HCT116 (cell line): Measurements from ENCODE around the gene CDK7. TPM values are rescaled to one million over a fixed set of nuclear protein-coding genes. Genes with fewer than 3 reads are reported as not detected.

Experiments used
- ATAC-seq: fragments of 200-7000 bp; cut with Tn5 transposase; 2 replicates; pipeline ENCODE4 v1.9.1; 2020; ENCODE audit warnings: mild to moderate bottlenecking, moderate library complexity
- Bru-seq: library from RNA; stranded (reverse); fragments of 400-500 nt; gene quantifications from one replicate; lab custom pipeline; 2021; lab: Mats Ljungman, UMichigan
- BruChase-seq, 2 experiments: library from RNA; stranded (reverse); fragments of 400-500 nt; gene quantifications; one replicate each; lab custom pipeline; 2021; lab: Mats Ljungman, UMichigan
- BruUV-seq: library from RNA; stranded (reverse); fragments of 400-500 nt; replicated peaks from 2 replicates; lab custom pipeline; 2021; lab: Mats Ljungman, UMichigan
- CTCF ChIA-PET: fragments of 300-600 bp; sonication (Branson Sonifier 250); formaldehyde crosslinking; loops from one replicate; lab custom pipeline; 2021; ENCODE audit warnings: antibody characterized with exemption; lab: Charles Lee
- POLR2A ChIA-PET: fragments of 300-600, 350-600 bp; sonication (Branson Sonifier 250); formaldehyde crosslinking; loops from one replicate; lab custom pipeline; 2021; ENCODE audit warnings: antibody characterized with exemption; lab: Charles Lee
- RAD21 ChIA-PET, 2 experiments: fragments of 300-600 bp; sonication (Branson Sonifier 250); formaldehyde crosslinking; loops; one replicate each; lab custom pipeline; 2023; ENCODE audit warnings: low total read pairs in 2 of 2; ENCODE audit not compliant: uncharacterized antibody in 2 of 2, unreplicated experiment in 2 of 2, low non-redundant PET in 1 of 2; lab: Charles Lee
- DNase-seq: peaks from one replicate; pipeline ENCODE4 v3.0.0-alpha.2; 2010; ENCODE audit warnings: low read depth, low spot score
- H2AFZ ChIP-seq: fragments of 200-600 bp; shearing (Covaris generic), sonication (generic); 2 replicates; pipeline ENCODE4 v1.6.1; 2017; ENCODE audit warnings: low read depth, mixed run types, mixed read lengths, antibody characterized with exemption, low read length; ENCODE audit not compliant: poor library complexity, severe bottlenecking
- H3K27ac ChIP-seq: 2 replicates; pipeline ENCODE4 v1.5.1; 2012; ENCODE audit warnings: low read depth, low read length
- H3K27me3 ChIP-seq: fragments of 200-600 bp; sonication (generic); 2 replicates; pipeline ENCODE4 v1.6.1; 2016; ENCODE audit warnings: mixed run types, low read length, mixed read lengths; ENCODE audit not compliant: insufficient read depth
- H3K36me3 ChIP-seq, 2 experiments: fragments of 200-500 bp in 1 of 2; fragments of 200-600 bp in 1 of 2; sonication (Bioruptor generic) in 1 of 2; sonication (generic) in 1 of 2; 2 replicates each; pipeline versions ENCODE4 v1.5.1 to v1.6.1; 2014 to 2016; ENCODE audit warnings: low read length in 2 of 2, inconsistent platforms in 1 of 2, mixed read lengths in 1 of 2, mixed run types in 1 of 2; ENCODE audit not compliant: insufficient read depth in 2 of 2, control insufficient read depth in 1 of 2
- H3K4me1 ChIP-seq, 2 experiments: fragments of 200-600 bp in 1 of 2; sonication (generic) in 1 of 2; 2 replicates each; pipeline versions ENCODE4 v1.5.1 to v1.6.1; 2012 to 2017; ENCODE audit warnings: low read length in 2 of 2, inconsistent platforms in 1 of 2, mild to moderate bottlenecking in 1 of 2, mixed read lengths in 1 of 2, mixed run types in 1 of 2, moderate library complexity in 1 of 2; ENCODE audit not compliant: insufficient read depth in 2 of 2, control insufficient read depth in 1 of 2
- H3K4me2 ChIP-seq: fragments of 200-600 bp; sonication (generic); 2 replicates; pipeline ENCODE4 v1.6.1; 2017; ENCODE audit warnings: mixed run types, low read length, mixed read lengths
- H3K4me3 ChIP-seq, 2 experiments: fragments of 200-600 bp in 1 of 2; sonication (generic) in 1 of 2; replicated peaks in 1 of 2; 2 replicates each; pipeline ENCODE4 v1.5.1; 2011 to 2016; ENCODE audit warnings: low read length in 2 of 2, control low read depth in 1 of 2, low read depth in 1 of 2, mild to moderate bottlenecking in 1 of 2, mixed read lengths in 1 of 2, mixed run types in 1 of 2
- H3K79me2 ChIP-seq: fragments of 200-600 bp; sonication (generic); 2 replicates; pipeline ENCODE4 v1.6.1; 2017; ENCODE audit warnings: mild to moderate bottlenecking, mixed run types, low read length, moderate library complexity, mixed read lengths; ENCODE audit not compliant: insufficient read depth
- H3K9ac ChIP-seq: fragments of 200-600 bp; sonication (generic); 2 replicates; pipeline ENCODE4 v1.6.1; 2016; ENCODE audit warnings: low read length, mixed read lengths
- H3K9me2 ChIP-seq: fragments of 200-600 bp; sonication (generic), shearing (Covaris generic); 2 replicates; pipeline ENCODE4 v1.6.1; 2017; ENCODE audit warnings: mixed run types, mild to moderate bottlenecking, moderate library complexity; ENCODE audit not compliant: insufficient read depth
- H3K9me3 ChIP-seq, 2 experiments: fragments of 200-500 bp in 1 of 2; fragments of 200-600 bp in 1 of 2; sonication (Bioruptor generic) in 1 of 2; sonication (generic) in 1 of 2; 2 replicates each; pipeline ENCODE4 v1.6.1; 2014 to 2017; ENCODE audit warnings: low read length in 2 of 2, mixed read lengths in 2 of 2, inconsistent platforms in 1 of 2, low read depth in 1 of 2, mild to moderate bottlenecking in 1 of 2, mixed run types in 1 of 2, moderate library complexity in 1 of 2; ENCODE audit not compliant: control insufficient read depth in 1 of 2, insufficient read depth in 1 of 2
- H4K20me1 ChIP-seq: fragments of 200-600 bp; sonication (generic), shearing (Covaris generic); 2 replicates; pipeline ENCODE4 v1.6.1; 2017; ENCODE audit warnings: mixed run types, mild to moderate bottlenecking, moderate library complexity; ENCODE audit not compliant: insufficient read depth
- CBX3 ChIP-seq: IDR thresholded peaks from 2 replicates; pipeline ENCODE4 v1.6.1; 2012; ENCODE audit warnings: low read depth
- CTCF ChIP-seq, 3 experiments: fragments of 200-600 bp in 1 of 3; sonication (generic) in 1 of 3; IDR thresholded peaks in 2 of 3; conservative IDR thresholded peaks in 1 of 3; 2 replicates each; pipeline ENCODE4 v1.5.1; 2012 to 2017; ENCODE audit warnings: low read depth in 2 of 3, low read length in 2 of 3, antibody characterized with exemption in 1 of 3, borderline replicate concordance in 1 of 3, control low read depth in 1 of 3, mild to moderate bottlenecking in 1 of 3, mixed read lengths in 1 of 3, mixed run types in 1 of 3, moderate library complexity in 1 of 3; ENCODE audit not compliant: insufficient read depth in 1 of 3
- EGR1 ChIP-seq: IDR thresholded peaks from 2 replicates; pipeline ENCODE4 v1.6.1; 2012; ENCODE audit warnings: low read depth
- EZH2 ChIP-seq: fragments of 200-600 bp; sonication (generic); IDR thresholded peaks from 2 replicates; pipeline ENCODE4 v1.6.1; 2017; ENCODE audit warnings: antibody characterized with exemption, mixed run types
- EZH2phosphoT487 ChIP-seq: fragments of 200-600 bp; IDR thresholded peaks from 2 replicates; pipeline ENCODE4 v1.6.1; 2018; ENCODE audit warnings: antibody characterized with exemption, borderline replicate concordance
- FOSL1 ChIP-seq: IDR thresholded peaks from 2 replicates; pipeline ENCODE4 v1.6.1; 2012; ENCODE audit warnings: low read depth
- POLR2A ChIP-seq: IDR thresholded peaks from 2 replicates; pipeline ENCODE4 v1.7.0; 2011; ENCODE audit warnings: borderline replicate concordance; ENCODE audit not compliant: insufficient read depth, insufficient read length; ENCODE audit errors: extremely low read depth
- RAD21 ChIP-seq: IDR thresholded peaks from 2 replicates; pipeline ENCODE4 v1.6.1; 2012; ENCODE audit warnings: low read depth, mild to moderate bottlenecking
- REST ChIP-seq: IDR thresholded peaks from 2 replicates; pipeline ENCODE4 v1.6.1; 2012; ENCODE audit warnings: low read depth
- SIN3A ChIP-seq: IDR thresholded peaks from 2 replicates; pipeline ENCODE4 v1.6.1; 2012; ENCODE audit warnings: low read depth
- SRF ChIP-seq: IDR thresholded peaks from 2 replicates; pipeline ENCODE4 v1.6.1; 2012; ENCODE audit warnings: low read depth
- TCF7L2 ChIP-seq: IDR thresholded peaks from 2 replicates; pipeline ENCODE4 v1.7.0; 2011; ENCODE audit warnings: borderline replicate concordance, inconsistent platforms; ENCODE audit not compliant: insufficient read depth, insufficient read length; ENCODE audit errors: extremely low read depth
- YY1 ChIP-seq: IDR thresholded peaks from 2 replicates; pipeline ENCODE4 v1.6.1; 2011; ENCODE audit warnings: low read length, low read depth, moderate library complexity, mild to moderate bottlenecking; ENCODE audit not compliant: insufficient replicate concordance; ENCODE audit errors: extremely low read depth
- ZBTB33 ChIP-seq: IDR thresholded peaks from 2 replicates; pipeline ENCODE4 v1.6.1; 2011; ENCODE audit warnings: mild to moderate bottlenecking, low read length, moderate library complexity; ENCODE audit not compliant: insufficient replicate concordance; ENCODE audit errors: extremely low read depth
- ZNF274 ChIP-seq: fragments of 200-500 bp; sonication (Bioruptor generic); IDR thresholded peaks from 2 replicates; pipeline ENCODE4 v1.6.1; 2014; ENCODE audit warnings: mild to moderate bottlenecking, low read depth, low read length, inconsistent platforms
- intact Hi-C: fragments of 100-400 bp; cut with micrococcal nuclease; formaldehyde crosslinking; loops from 2 replicates; pipeline ENCODE4 v1.10.0; 2022
- long read RNA-seq: library from polyadenylated mRNA; unstranded; transcript quantifications from one replicate; pipeline ENCODE4 v2.0.0, GENCODE V29; 2021; ENCODE audit not compliant: unreplicated experiment
- polyA plus RNA-seq: library from polyadenylated mRNA; unstranded; fragments of >200 nt; gene quantifications from 2 replicates; pipeline ENCODE4 v1.2.1, GENCODE V29; 2012; ENCODE audit warnings: missing spikeins
- total RNA-seq: library from RNA; stranded (reverse); gene quantifications from one replicate; pipeline ENCODE4 v1.2.1, GENCODE V29; 2021; ENCODE audit not compliant: unreplicated experiment
- TF ChIP-seq, protein P1 (sequence below): IDR thresholded peaks from 2 replicates; pipeline ENCODE4 v1.6.1; 2012

CDK7 gene
- total RNA-seq (67.0 TPM), Bru-seq, nascent RNA (percentile 90 among the genes with signal in this experiment), BruChase-seq, experiment 1, labeled RNA remaining after a 6-hour chase (percentile 87 among the genes with signal in this experiment), BruChase-seq, experiment 2, labeled RNA remaining after a 2-hour chase (percentile 87 among the genes with signal in this experiment)
- 59.9 and 63.8 TPM in 2 replicates for polyA plus RNA-seq
- long read RNA-seq, transcript CDK7-201 (12 exons, 1,439 nt): major isoform, 35 of 52 reads
- long read RNA-seq, partial matches to known transcripts: 8 of 52 reads
- long read RNA-seq, other reads (novel, unspliced or antisense): 9 of 52 reads

DNA sequence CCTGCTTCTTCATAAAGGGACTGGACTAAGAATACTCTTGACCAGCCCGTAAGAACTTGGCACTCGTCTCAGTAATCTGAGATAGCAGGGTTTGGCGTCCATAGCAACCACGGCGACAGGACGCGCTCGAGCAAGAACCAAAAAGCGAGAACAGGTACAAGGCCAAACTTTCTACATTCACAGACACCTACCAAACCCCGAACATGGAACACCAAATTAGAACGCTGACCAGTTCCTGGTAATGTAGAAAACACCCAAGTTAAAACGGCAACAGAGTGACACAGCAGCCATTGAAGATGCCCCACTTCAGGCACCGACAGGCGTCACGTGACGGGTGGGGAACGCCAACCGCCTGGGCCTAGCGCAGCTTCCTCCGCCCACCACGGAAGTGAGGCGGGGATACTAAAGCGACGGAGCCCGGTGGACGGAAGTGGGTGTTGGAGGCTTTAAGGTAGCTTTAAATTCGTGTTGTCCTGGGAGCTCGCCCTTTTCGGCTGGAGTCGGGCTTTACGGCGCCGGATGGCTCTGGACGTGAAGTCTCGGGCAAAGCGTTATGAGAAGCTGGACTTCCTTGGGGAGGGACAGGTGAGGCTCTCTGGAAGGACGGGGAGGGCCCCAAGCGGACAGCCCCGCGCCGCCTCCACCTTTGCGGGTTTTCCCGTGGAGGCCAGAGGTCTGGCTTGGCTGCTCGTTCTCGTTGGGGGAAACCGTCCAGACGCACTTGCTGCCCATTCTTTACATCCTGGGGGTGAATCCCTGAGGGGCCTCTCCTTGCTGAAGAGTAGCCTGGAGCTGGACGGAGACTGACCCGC lies at the start of gene CDK7:
Gene CDK7 (plus strand): TSS at position 430 of the 812 bp plus-strand sequence. CDS start 90 bp downstream, at position 520.
- H3K9me3 ChIP-seq: no peaks in the 10 kb centered on the region
- no peaks in the 10 kb centered on the region for H3K9me2 ChIP-seq
- H2AFZ ChIP-seq: peak within 1 kb of the TSS; percentile 83
- BruUV-seq: no TSS peak
- peaks cover 26 to 48% of the 10 kb centered on the region in 2 experiments for H3K4me1 ChIP-seq
- RAD21 ChIA-PET: no interaction called here
- 0 out of 4 replicates have a peak, but pooled peaks cover 0 to 4% of the 10 kb centered on the region in 2 experiments for H3K36me3 ChIP-seq
- peaks cover 46% of the 10 kb centered on the region for H3K79me2 ChIP-seq
- POLR2A ChIA-PET: interaction anchor here (0.6 to 1.5 kb wide), 2 partner anchors 8 to 45 kb away, joined by 3 read pairs; partner anchors contain the start of gene CENPH
- H3K27ac ChIP-seq: peak within 1 kb of the TSS; percentile 62
- H3K9ac ChIP-seq: peak within 1 kb of the TSS; percentile 89
- H3K4me3 ChIP-seq: peak within 1 kb of the TSS; percentile 87 to 97
- intact Hi-C loops: no loop called here
- H4K20me1 ChIP-seq: peaks cover 7% of the 10 kb centered on the region; the same call in 1 of the 2 replicates
- CTCF ChIA-PET: interaction anchor here (1.0 kb wide), 1 partner anchor 141 kb away, joined by 3 read pairs; the partner anchor contains the start of gene SLC30A5
- ATAC-seq: peak; percentile 91
- H3K4me2 ChIP-seq: peak within 1 kb of the TSS; percentile 88
- DNase-seq: peak; percentile 85
- H3K27me3 ChIP-seq: no peaks in the 10 kb centered on the region
- TF ChIP-seq, protein P1, sequence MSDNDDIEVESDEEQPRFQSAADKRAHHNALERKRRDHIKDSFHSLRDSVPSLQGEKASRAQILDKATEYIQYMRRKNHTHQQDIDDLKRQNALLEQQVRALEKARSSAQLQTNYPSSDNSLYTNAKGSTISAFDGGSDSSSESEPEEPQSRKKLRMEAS: peak; percentile 89
- TF ChIP-seq ZNF274: no peak
- TF ChIP-seq CBX3: no peak
- peak; percentile 90 for TF ChIP-seq YY1
- TF ChIP-seq REST: no peak
- peak; percentile 98 for TF ChIP-seq SIN3A
- no peak for TF ChIP-seq EZH2
- TF ChIP-seq POLR2A: peak; percentile 45
- no peak for TF ChIP-seq FOSL1
- peak; percentile 61 for TF ChIP-seq TCF7L2
- no peak for TF ChIP-seq RAD21
- TF ChIP-seq EGR1: peak; percentile 67
- no peak for TF ChIP-seq SRF
- no peak for TF ChIP-seq CTCF (IDR thresholded peaks at IDR 0.05 in 2 of 3, conservative IDR thresholded peaks at IDR 0.05 in 1 of 3; ENCODE audit: borderline replicate concordance in 1 of 3, insufficient read depth in 1 of 3, low read depth in 2 of 3, low read length in 2 of 3)
- TF ChIP-seq ZBTB33: no peak
- TF ChIP-seq EZH2phosphoT487: no peak
